Urothelium cell line (cell line): ENCODE data around the gene MBD5.

Experiments
- DNase-seq: peaks from one replicate; pipeline ENCODE4 v3.0.0; 2011; ENCODE audit warnings: low spot score, mixed read lengths
- FAIRE-seq: peaks from 2 replicates; lab custom pipeline; 2011; peaks lifted over from hg19 to GRCh38; lab: Jason Lieb, UNC

MBD5 gene

GRCh38 chr2:148292431-148292830 lies 271.5 kb downstream of the MBD5 start:
- FAIRE-seq (no peak), DNase-seq (no peak)

DNA sequence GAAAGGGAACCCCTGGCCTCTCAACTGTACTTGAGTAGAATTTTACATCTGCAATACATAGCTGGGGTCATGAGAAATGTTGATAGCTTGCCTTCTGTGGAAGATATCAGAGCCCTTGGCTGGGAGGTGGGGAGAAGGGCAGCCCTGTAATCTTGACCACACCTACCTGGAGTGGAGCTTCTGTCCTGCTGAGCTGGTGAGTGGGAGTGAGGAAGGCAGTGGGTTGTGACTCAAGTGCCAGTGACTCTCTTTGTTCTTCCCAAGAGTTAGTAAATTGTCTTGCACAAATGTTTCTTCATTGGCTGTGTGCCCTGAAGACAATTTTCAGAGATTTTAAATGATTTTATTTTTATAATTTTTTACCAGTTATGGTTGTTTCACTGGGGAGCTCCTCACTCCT lies 277.3 kb downstream of the MBD5 start:
- no peak for DNase-seq

DNA sequence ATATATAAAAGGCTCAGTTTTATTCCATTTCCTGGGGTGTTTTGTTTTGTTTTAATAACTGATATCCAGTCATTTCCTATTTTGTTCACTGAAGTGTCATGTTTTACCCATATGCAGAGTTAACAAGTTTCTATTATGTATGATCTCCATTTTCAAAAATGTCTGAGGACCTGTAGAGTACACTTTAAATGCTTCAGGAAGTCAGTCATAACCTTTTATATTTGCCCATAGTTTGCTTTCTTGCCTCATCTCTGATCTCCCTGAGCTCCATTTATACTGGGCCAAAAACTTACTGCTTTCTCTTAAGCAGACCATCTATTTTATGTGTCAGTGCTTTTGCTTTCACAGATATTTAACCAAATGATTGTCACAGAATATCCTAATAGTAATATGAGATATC lies 278.7 kb downstream of the MBD5 start:
- DNase-seq, result no peak
- no peak for FAIRE-seq

More for the DNA sequence above, 277.3 kb downstream of the MBD5 start:
- FAIRE-seq, result no peak

- FAIRE-seq (no peak), DNase-seq (no peak)
These were observed 279.7 kb downstream of the MBD5 start for GRCh38 chr2:148300544-148300943.

DNA sequence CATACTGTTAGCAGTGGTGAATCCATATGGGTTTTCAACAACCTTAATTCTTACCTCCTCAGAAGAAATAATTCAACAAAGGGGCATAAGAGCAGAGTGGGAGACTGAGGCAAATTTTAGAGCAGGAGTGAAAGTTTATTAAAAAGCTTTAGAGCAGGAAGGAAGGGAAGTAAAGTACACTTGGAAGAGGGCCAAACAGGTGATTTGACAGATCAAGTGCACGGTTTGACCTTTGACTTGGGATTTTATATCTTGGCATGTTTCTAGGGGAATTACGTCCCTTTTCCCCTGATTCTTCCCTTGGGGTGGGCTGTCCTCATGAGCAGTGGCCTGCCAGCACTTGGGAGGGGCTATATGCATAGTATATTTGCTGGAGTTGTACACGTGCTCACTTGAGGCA lies 280.5 kb downstream of the MBD5 start:
- FAIRE-seq (no peak), DNase-seq (no peak)

- FAIRE-seq (no peak), DNase-seq (no peak)
These were observed 281.6 kb downstream of the MBD5 start for GRCh38 chr2:148302526-148302925.

- FAIRE-seq (no peak), DNase-seq (no peak)
These were observed 282.3 kb downstream of the MBD5 start for GRCh38 chr2:148303161-148303560.

DNA sequence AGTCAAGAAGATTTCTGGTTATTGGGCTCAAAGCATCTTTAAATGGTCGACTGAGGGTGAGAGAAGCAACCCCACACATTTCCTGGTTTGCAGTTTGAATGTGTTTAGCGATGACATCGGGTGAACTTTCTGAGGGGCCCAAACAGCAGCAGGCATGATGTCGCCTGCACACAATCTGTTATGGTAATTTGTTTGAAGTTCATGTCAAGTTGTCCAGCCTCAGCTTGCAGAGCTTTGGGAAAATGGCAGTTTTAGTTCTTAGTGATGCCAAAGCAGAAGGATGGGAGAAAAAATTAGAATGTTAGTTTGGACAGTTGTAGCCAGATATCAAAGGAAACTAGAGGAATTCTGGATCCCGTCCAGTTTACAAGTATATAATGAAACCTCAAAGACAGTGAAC lies 284.6 kb downstream of the MBD5 start:
- FAIRE-seq (no peak), DNase-seq (no peak)

- no peak for FAIRE-seq
- no peak for DNase-seq
These were observed 285.1 kb downstream of the MBD5 start for GRCh38 chr2:148306027-148306426.

GRCh38 chr2:148317598-148317997 lies 296.7 kb downstream of the MBD5 start:
- FAIRE-seq (no peak), DNase-seq (no peak)

GRCh38 chr2:148338541-148338940 lies 317.6 kb downstream of the MBD5 start:
- FAIRE-seq (no peak), DNase-seq (peak; percentile 2)

DNA sequence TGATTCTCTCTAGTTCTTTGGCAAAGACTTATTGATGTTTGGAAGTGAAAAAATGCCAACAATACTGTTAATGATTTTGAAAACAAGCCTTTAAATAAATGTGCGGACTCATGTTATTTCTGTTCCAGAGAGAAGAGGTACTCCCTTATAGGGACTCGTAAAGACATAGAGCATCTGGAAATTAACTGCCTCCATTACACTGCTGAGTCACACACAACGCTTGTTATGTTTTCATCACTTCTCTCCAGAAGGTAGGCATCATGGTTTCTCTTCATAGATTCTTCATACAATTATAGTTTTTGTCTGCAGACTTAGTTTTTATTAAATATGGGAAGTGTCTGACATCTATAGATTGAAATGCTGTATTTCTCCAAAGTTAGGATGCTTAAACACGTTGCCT lies 321.2 kb downstream of the MBD5 start:
- DNase-seq (no peak), FAIRE-seq (no peak)

DNA sequence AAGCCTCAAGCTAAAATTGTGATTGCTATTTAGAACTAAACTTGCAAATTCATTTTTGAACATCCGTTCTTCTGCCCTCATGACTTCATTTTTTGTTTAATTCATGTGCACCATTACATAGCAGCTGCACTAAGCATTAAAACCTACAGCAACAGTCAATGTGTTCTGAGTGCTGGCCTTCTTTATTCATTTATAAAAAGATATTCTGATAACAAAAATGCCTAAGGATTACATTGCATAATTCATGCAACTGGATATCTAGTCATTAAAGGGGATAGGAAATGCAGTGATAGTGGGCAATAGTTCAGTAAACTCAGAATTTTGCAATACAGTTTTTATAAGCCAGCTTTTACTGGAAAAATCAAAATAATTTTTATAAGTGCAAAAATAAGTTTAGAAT lies 329.3 kb downstream of the MBD5 start:
- DNase-seq (no peak), FAIRE-seq (no peak)

GRCh38 chr2:148351437-148352143 lies 330.7 kb downstream of the MBD5 start:
- no peak for DNase-seq
- FAIRE-seq, result no peak

DNA sequence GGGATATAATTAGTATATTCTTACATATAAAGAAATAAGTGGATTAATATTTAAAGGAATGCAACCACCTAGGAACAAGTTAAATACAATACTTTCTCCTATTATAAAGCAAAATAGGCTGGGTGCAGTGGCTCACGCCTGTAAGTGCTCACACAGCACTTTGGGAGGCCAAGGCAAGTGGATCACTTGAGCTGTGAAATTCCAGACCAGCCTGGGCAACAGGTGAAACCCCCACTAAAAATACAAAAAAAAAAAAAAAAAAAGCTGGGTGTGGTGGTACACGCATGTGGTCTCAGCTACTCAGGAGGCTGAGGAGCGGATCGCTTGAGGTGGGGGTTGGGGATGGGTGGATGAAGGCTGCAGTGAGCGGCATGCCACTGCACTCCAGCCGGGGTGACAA lies 337.5 kb downstream of the MBD5 start:
- no peak for DNase-seq
- no peak for FAIRE-seq

DNA sequence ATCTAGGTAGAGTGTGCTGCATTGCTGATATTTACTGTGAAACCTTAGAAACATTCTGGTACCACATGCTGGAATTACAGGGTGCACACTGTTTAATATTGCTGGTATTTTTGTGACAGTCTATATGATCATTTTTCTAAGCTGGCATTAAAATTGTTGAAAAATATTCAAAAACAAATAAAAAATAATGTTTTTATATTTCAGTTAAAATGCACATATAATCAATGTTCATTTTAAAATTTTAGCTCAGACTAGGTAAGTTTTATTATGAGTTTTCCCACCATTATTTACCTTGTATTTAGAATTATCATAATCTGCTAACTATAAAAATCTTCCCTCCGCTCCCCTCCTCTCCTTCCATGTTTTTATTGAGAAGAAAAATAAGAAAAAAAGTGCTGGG lies 339.8 kb downstream of the MBD5 start:
- DNase-seq (no peak), FAIRE-seq (no peak)

- DNase-seq (no peak), FAIRE-seq (no peak)
These were observed 341.4 kb downstream of the MBD5 start for GRCh38 chr2:148362144-148362796.

DNA sequence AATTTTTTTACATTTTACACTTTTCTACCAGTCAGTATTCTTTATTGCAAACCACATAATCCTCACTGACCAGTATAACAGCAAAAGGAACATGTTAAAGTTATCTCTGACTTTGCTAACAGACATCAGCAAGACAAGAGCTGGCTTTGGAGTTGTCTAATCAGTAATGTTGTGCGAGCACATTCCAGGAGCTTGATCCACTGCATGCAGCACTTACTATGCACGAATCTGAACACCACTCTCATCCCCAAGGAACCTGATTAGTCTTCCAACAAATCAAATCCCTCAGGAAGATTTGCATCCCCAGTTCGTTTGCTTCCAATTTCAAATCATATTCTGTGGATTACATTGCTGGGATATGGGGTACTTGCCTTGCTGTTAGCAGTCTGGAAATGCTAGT lies 354.3 kb downstream of the MBD5 start:
- DNase-seq, result no peak
- FAIRE-seq, result no peak

DNA sequence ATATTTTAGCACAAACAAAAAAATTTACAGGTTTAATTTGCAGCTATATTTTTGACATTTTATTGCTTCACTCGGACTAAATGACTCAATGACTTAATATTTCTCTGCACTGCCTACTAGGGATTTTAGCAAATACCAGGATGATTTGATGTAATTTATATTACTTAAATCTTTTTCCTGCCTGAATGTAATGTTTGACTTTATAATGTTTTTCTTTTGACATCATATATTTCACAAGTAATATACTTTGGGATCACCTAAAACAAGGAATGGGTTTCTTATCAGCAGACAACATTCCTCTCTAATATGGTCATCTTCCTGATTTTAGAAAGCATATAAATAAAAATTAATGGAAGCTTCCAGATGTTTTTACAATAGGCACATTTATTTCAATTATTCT lies 370.4 kb downstream of the MBD5 start:
- FAIRE-seq (no peak), DNase-seq (no peak)

DNA sequence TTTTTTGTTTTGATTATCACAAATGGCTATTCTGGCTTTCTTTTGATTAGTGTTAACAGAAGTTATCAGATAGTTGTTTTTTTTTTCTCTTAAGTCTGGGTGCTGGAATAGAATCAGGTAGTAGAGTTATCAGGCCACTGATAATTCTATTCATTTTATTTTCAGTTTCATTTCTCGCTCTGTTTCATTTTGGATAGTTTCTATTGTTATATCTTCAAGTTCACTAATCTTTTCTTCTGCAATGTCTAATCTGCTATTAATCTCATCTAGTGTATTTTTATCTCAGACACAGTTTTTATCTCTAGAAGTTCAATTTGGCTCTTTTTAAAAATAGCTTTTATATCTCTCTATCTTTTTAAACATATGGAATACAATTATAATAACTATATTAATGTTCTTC lies 381.9 kb downstream of the MBD5 start:
- DNase-seq (no peak), FAIRE-seq (no peak)

DNA sequence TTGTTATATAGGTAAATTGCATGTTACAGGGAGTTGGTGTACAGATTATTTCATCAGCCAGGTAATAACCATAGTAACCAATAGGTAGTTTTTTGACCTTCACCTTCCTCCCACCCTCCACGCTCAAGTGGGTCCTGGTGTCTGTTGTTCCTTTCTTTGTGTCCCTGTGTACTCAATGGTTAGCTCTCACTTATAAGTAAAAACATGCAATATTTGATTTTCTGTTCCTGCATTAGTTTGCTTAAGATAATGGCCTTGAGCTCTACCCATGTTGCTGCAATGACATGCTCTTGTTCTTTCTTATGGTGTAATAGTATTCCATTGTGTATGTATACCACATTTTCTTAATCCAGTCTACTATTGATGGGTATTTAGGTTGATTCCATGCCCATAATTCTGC lies 390.0 kb downstream of the MBD5 start:
- no peak for FAIRE-seq
- DNase-seq, result no peak

DNA sequence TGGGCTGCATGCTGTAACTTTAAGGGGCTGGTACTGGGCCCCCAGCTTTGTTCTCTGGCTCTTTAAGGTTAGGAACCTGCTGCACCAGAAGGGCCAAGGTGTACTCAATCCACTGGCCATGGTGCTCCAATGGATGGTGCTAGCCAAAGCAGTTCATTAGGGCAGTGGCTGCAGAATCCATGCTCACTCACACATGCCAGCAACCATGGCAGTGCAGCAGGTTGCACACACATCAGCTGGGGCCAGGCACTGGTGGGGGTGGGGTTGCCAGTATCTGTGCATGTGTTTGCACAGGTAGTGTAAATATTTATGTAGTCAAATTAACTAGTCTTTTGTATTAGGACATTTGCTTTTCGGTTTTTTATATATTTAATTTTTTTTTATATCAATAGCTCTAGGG lies 395.4 kb downstream of the MBD5 start:
- FAIRE-seq, result no peak
- DNase-seq, result no peak

DNA sequence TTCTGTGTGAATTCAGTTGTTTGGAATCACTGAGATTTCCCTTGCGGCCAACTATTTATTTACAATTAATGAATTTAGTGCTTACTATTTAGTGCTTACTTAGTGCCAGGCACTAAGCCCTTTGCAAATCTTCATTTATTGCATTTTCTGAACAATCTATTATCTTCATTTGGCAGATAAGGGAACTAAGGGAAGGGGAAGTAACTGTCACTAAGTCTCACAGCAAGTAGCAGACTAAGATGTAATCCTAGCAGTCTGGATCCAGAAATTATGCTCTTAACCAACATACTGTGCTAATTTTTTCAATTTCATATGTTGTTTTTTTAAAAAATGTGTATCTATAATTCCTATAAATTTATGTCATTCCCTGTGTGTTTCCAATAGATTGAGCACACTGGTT lies 409.2 kb downstream of the MBD5 start:
- DNase-seq (no peak), FAIRE-seq (no peak)
